Neural progenitor cell (in vitro differentiated cells): ENCODE results near the gene ITGB5. TPM values are rescaled to one million over a fixed set of nuclear protein-coding genes. Genes with fewer than 3 reads are reported as not detected.

Experiments
- DNase-seq: peaks from one replicate; pipeline ENCODE4 v3.0.0-alpha.2; 2016; ENCODE audit warnings: low spot score
- H2AFZ ChIP-seq: fragments of 200-600 bp; sonication (generic); replicated peaks from 2 replicates; pipeline ENCODE4 v1.6.1; 2016; ENCODE audit warnings: antibody characterized with exemption
- H3F3A ChIP-seq: fragments of 200-600 bp; sonication (generic); 2 replicates; pipeline ENCODE4 v1.6.1; 2016; ENCODE audit warnings: antibody characterized with exemption, low read depth
- H3K27ac ChIP-seq: fragments of 200-600 bp; sonication (generic); 2 replicates; pipeline ENCODE4 v1.5.1; 2016; ENCODE audit warnings: mild to moderate bottlenecking
- H3K27me3 ChIP-seq: fragments of 200-600 bp; sonication (generic); 2 replicates; pipeline ENCODE4 v1.6.1; 2016; ENCODE audit warnings: mild to moderate bottlenecking, moderate library complexity
- H3K36me3 ChIP-seq: fragments of 200-600 bp; sonication (generic); 2 replicates; pipeline ENCODE4 v1.5.1; 2016
- H3K4me1 ChIP-seq: fragments of 200-600 bp; sonication (generic); 2 replicates; pipeline ENCODE4 v1.6.1; 2016; ENCODE audit warnings: mixed run types
- H3K4me2 ChIP-seq: fragments of 200-600 bp; sonication (generic); 2 replicates; pipeline ENCODE4 v1.6.1; 2016
- H3K4me3 ChIP-seq: fragments of 200-600 bp; sonication (generic); 2 replicates; pipeline ENCODE4 v1.5.1; 2016
- H3K79me2 ChIP-seq: fragments of 200-600 bp; sonication (generic); 2 replicates; pipeline ENCODE4 v1.6.1; 2016; ENCODE audit warnings: low read depth
- H3K9ac ChIP-seq: fragments of 200-600 bp; sonication (generic); 2 replicates; pipeline ENCODE4 v1.6.1; 2016
- H3K9me3 ChIP-seq: fragments of 200-600 bp; sonication (generic); 2 replicates; pipeline ENCODE4 v1.5.1; 2016; ENCODE audit warnings: low read depth
- H4K20me1 ChIP-seq: fragments of 200-600 bp; sonication (generic); 2 replicates; pipeline ENCODE4 v1.6.1; 2016; ENCODE audit warnings: low read depth
- H3K27ac Mint-ChIP-seq: 3 replicates; pipeline ENCODE4 v1.8.0; 2021; ENCODE audit warnings: mixed read lengths
- H3K27me3 Mint-ChIP-seq: 2 replicates; pipeline ENCODE4 v1.8.0; 2022; ENCODE audit warnings: low read depth, mild to moderate bottlenecking, inconsistent platforms, moderate library complexity, mixed read lengths; ENCODE audit not compliant: insufficient read depth
- H3K36me3 Mint-ChIP-seq: 3 replicates; pipeline ENCODE4 v1.8.0; 2021; ENCODE audit warnings: mixed read lengths
- H3K4me1 Mint-ChIP-seq: 3 replicates; pipeline ENCODE4 v1.8.0; 2021; ENCODE audit warnings: mixed read lengths
- H3K4me3 Mint-ChIP-seq: 3 replicates; pipeline ENCODE4 v1.8.0; 2021; ENCODE audit warnings: mild to moderate bottlenecking, moderate library complexity, mixed read lengths
- H3K9me3 Mint-ChIP-seq: 3 replicates; pipeline ENCODE4 v1.8.0; 2020; ENCODE audit warnings: mixed read lengths
- CTCF ChIP-seq: fragments of 200-600 bp; sonication (generic); IDR thresholded peaks from 2 replicates; pipeline ENCODE4 v1.5.1; 2017; ENCODE audit warnings: antibody characterized with exemption, mild to moderate bottlenecking
- EZH2 ChIP-seq: fragments of 200-600 bp; sonication (generic); IDR thresholded peaks from 2 replicates; pipeline ENCODE4 v1.6.1; 2017; ENCODE audit warnings: antibody characterized with exemption, mild to moderate bottlenecking, moderate library complexity
- EZH2phosphoT487 ChIP-seq: fragments of 200-600 bp; sonication (generic); IDR thresholded peaks from 2 replicates; pipeline ENCODE4 v1.6.1; 2017; ENCODE audit warnings: antibody characterized with exemption
- total RNA-seq: library from RNA; depleted of rRNA; stranded (reverse); fragments of >200 nt; gene quantifications from 2 replicates; pipeline ENCODE4 v1.2.3, GENCODE V29; 2015; ENCODE audit warnings: low replicate concordance

Gene ITGB5
- 55.8 and 108 TPM in 2 replicates for total RNA-seq

DNA sequence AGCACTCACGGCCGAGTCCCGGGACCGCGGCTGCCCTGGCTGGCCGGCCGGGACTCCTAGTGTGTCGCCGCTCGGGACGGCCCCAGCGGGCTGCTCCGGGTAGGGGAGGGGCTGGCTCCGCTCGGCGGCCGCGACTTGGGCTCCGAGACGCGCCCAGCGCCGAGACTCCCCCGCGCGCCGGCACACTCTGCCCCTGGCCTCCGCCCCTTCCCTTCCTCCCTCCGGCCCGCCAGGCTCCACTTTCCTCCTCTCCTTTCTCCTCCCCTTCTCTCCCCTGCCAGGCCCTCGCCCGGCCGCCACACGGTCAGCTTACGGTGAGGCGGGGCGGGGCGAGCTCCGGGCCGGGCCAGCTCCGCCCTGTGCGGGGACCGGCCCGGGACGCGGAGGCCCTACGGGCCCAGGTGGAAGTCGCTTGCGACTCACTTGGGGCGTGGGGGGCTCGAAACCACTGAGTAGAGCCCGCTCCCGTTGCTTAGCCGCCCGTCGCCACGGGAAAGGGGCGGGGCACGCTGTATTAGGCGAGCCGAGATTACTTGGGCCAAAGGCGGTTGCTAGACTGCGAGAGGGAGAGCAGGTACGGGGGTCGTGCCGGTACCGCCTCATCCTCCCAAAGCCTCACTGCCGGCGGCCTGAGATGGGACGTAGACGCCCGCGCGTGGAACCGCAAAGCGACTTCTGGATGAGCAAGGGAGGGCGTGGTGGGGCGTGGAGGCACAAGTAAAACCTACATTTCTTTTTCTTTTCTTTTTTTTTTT, at the start of gene ITGB5:
Gene ITGB5 (minus strand): TSS at position 189 of the 755 bp plus-strand sequence. CDS start 365 bp downstream, outside the sequence.
- H3F3A ChIP-seq = peaks cover 68% of the 10 kb centered on the region
- Mint-ChIP-seq H3K27ac (peak within 1 kb of the TSS; percentile 12), H3K9me3 (no peaks in the 10 kb centered on the region), H3K27me3 (peaks cover 20% of the 10 kb centered on the region), H3K4me3 (peak within 1 kb of the TSS; percentile 92), H3K36me3 (no peaks in the 10 kb centered on the region), H3K4me1 (peaks cover 50% of the 10 kb centered on the region)
- peak; percentile 91 for DNase-seq
- H3K79me2 ChIP-seq = peaks cover 25% of the 10 kb centered on the region
- H3K4me3 ChIP-seq = peak within 1 kb of the TSS; percentile 95
- H3K36me3 ChIP-seq = no peaks in the 10 kb centered on the region
- H3K4me1 ChIP-seq = peaks cover 47% of the 10 kb centered on the region
- H3K27ac ChIP-seq = peak within 1 kb of the TSS; percentile 32
- TF ChIP-seq EZH2phosphoT487 = no peak
- no peak for TF ChIP-seq CTCF
- TF ChIP-seq EZH2 = no peak
- H2AFZ ChIP-seq = peak within 1 kb of the TSS; percentile 88
- H3K9ac ChIP-seq = peak within 1 kb of the TSS; percentile 51
- H3K4me2 ChIP-seq = peak within 1 kb of the TSS; percentile 83
- H3K9me3 ChIP-seq = no peaks in the 10 kb centered on the region
- H4K20me1 ChIP-seq = peaks cover 25% of the 10 kb centered on the region
- peaks cover 10% of the 10 kb centered on the region for H3K27me3 ChIP-seq

DNA sequence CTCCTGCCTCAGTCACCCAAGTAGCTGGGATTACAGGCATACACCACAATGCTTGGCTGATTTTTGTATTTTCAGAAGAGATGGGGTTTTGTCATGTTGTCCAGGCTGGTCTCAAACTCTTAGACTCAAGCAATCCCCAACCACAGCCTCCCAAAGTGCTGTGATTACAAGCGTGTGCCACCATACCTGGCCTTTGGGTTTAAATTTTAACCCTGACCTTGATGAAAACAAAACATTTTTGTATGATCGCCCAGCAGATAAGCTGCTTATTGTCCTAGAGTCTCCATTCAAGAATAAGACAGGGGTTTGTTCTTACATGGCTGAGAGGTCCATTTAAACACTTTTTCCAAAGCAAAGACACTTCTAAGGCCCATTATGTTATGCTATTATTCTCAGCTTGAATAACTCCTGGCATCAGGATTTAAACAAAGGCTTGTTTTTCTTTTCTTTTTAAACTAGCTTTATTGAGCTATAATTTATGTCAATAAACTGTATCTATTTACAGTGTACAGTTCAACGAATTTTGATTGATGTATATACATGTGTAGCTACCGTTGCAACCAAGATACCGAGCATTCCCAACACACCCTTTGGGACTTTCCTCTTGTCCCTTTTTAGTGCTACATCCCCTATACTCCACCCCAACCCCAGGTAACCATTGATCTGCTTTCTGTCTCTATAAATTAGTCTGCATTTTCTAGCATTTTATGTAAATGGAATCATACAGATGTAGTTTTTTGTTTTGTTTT, 48.8 kb upstream of the ITGB5 start:
- Histone ChIP-seq H3K4me1 (peaks cover 12% of the 10 kb centered on the region), H2AFZ (no peak overlapping the region), H3K4me3 (no peak overlapping the region), H3K9ac (no peak overlapping the region), H3K79me2 (no peaks in the 10 kb centered on the region), H3K27ac (no peak overlapping the region), H3K9me3 (no peaks in the 10 kb centered on the region), H3K36me3 (no peaks in the 10 kb centered on the region), H3F3A (no peaks in the 10 kb centered on the region), H3K27me3 (no peaks in the 10 kb centered on the region), H3K4me2 (no peak overlapping the region), H4K20me1 (no peaks in the 10 kb centered on the region)
- DNase-seq = no peak
- no peak overlapping the region for H3K27ac Mint-ChIP-seq
- no peak overlapping the region for H3K4me3 Mint-ChIP-seq
- TF ChIP-seq EZH2 (no peak), CTCF (no peak), EZH2phosphoT487 (no peak)
- peaks cover 2% of the 10 kb centered on the region for H3K4me1 Mint-ChIP-seq
- H3K27me3 Mint-ChIP-seq = peaks cover 5% of the 10 kb centered on the region
- peaks cover 2% of the 10 kb centered on the region for H3K9me3 Mint-ChIP-seq
- H3K36me3 Mint-ChIP-seq = no peaks in the 10 kb centered on the region

- Mint-ChIP-seq H3K27me3 (peaks cover 5% of the 10 kb centered on the region), H3K36me3 (no peaks in the 10 kb centered on the region), H3K9me3 (peaks cover 2% of the 10 kb centered on the region), H3K4me3 (no peak overlapping the region), H3K27ac (no peak overlapping the region), H3K4me1 (peaks cover 2% of the 10 kb centered on the region)
- peaks cover 12% of the 10 kb centered on the region for H3K4me1 ChIP-seq
- H3K4me2 ChIP-seq = no peak overlapping the region
- TF ChIP-seq EZH2 (no peak), EZH2phosphoT487 (no peak), CTCF (no peak)
- H3K9ac ChIP-seq = no peak overlapping the region
- no peaks in the 10 kb centered on the region for H3K79me2 ChIP-seq
- no peak for DNase-seq
- no peaks in the 10 kb centered on the region for H3K9me3 ChIP-seq
- no peak overlapping the region for H2AFZ ChIP-seq
- H3K4me3 ChIP-seq = no peak overlapping the region
- no peaks in the 10 kb centered on the region for H3K27me3 ChIP-seq
- no peaks in the 10 kb centered on the region for H3K36me3 ChIP-seq
- no peaks in the 10 kb centered on the region for H4K20me1 ChIP-seq
- H3K27ac ChIP-seq = no peak overlapping the region
- no peaks in the 10 kb centered on the region for H3F3A ChIP-seq
These were observed 48.1 kb upstream of the ITGB5 start for GRCh38 chr3:124935264-124935663.
